Fibroblast of skin of right quadriceps (primary cell): ENCODE results near the gene PPP3R2.
A peak's percentile ranks its signal among the peaks of the same experiment; 100 is the strongest.

ENCODE experiments used
- DNase-seq: peaks from one replicate; pipeline ENCODE4 v3.0.0-alpha.2; 2013

PPP3R2 gene

DNA sequence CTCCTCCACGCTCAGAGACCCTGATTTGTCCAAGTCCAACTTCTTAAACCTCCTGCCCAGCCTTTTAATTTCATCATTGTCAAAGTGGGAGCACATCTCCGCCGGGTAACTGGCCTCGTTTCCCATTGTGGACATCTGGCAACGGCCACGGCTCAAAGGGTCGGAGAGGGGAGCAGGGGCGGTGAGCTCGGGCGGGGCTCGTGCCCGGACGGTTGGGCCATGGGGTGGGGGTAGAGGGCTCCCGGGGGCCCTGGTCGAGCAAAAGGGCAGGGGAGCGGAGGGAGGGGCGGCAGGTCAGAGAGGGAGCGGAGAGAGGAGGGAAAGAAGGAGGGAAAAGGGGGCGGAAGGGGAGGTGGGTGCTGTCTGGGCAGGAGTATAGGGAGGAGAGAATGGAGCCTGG is at the start of gene PPP3R2:
Gene PPP3R2, minus strand, starts transcription at position 174 of the 400 bp plus-strand sequence. Its CDS starts 48 bp downstream, at position 126.
- no peak for DNase-seq

- no peak for DNase-seq
Observed at GRCh38 chr9:101639785-101640665, 45.3 kb upstream of the PPP3R2 start.

DNA sequence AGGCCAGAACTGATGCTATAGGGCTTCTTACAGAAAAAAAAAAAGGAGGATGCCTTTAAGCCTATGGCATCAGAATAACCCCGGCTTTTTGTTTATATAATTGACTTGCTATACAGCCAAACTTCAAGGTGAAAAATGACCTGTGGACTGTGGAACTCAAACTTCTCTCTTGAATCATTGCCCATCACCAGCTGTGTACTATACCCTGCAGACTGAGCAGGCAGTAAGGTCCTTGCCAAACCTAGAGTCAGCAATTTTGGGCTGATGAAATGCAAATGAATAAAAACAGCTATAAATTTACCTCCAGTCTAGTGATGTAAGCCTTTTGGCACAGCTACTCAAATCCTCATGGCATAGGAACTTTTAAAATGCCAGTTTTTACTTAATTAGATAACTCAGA is 44.5 kb upstream of the PPP3R2 start:
- peak; percentile 14 for DNase-seq

- no peak for DNase-seq
Observed at GRCh38 chr9:101636247-101636646, 41.5 kb upstream of the PPP3R2 start.

DNA sequence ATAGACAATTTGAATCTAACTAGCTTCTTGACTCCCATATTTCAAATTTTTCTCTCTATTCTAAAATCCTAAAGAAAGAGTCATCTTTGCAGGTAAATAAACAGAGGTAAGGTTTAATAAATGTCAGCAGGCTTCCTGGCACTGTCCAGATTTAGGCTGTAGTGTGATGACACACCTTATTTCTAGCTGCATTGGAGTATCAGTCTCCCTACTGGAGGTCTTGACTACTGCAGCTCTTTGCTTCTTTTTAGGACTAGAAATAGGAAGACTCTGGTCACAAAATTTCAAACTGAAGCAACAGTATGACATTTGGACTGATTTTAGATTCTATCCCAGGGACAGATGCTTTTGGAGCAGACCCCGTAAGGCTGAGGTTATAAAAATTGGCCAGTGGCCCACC is 40.7 kb upstream of the PPP3R2 start:
- no peak for DNase-seq

DNA sequence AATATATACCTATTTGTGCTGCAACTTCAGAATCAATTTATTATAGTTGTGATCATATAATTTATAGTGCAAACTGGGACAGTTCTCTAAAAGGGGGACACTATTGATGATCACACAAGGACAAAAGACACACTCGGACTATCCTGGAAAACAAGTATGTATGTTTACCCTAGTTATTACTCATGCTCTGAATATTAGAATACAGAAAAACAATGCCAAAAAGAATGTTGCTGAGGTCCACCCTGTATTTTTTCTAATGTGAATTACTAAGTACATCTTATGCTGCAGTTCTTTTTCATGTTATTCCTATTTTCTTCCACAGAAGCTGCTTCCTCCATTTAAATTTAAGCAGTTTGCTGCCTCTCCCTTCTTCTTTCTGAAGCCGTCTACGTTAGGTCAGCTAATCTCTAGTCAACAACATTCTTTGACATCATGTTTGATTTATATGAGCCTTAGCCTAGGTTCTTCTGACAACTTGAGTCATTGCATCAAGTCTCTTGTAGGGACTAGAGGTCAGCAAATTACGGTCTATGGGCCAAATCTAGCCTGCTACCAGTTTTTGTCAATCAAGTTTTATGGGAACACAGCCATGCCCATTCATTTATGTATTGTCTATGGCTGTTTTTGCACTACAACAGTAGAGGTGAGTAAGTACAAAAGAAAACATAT is 40.1 kb upstream of the PPP3R2 start:
- DNase-seq: no peak

DNA sequence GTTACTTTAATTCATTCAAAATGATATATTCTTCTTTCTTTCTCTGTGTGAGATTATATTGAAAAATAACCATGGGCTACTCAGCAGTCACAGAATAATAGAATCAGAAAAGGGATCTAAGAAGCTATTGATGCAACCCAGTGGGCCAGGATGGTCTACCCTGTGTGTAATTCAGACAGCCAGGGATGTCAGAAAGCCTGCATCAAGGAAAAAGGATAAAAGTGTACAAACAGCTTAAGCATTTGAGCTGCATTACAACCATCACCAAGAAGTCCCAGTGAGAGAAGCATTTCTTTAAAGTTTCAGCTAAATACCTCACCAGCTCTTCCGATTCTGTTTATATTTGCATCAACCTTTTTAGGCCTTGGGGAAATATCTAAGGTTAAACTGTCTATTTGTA is 37.8 kb upstream of the PPP3R2 start:
- no peak for DNase-seq

DNA sequence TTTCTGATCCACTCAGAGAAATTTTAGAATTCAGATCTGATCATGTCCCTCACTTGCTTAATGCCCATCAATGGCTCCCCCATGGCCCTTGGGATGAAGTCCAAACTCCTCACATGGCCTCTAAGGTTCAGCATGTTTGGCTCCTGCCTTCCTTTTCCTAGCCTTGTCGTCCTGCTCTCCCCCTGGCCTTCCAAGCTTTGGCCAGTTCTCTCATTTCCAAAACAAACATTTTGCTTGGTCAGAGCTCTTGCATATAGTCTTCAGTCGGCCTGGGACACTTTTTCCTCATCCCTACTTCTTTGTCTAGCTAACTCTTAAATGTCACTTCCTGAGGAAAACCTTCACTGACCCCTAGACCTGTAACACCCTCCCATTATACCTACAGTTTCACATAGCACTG is 37.1 kb upstream of the PPP3R2 start:
- DNase-seq: no peak

DNA sequence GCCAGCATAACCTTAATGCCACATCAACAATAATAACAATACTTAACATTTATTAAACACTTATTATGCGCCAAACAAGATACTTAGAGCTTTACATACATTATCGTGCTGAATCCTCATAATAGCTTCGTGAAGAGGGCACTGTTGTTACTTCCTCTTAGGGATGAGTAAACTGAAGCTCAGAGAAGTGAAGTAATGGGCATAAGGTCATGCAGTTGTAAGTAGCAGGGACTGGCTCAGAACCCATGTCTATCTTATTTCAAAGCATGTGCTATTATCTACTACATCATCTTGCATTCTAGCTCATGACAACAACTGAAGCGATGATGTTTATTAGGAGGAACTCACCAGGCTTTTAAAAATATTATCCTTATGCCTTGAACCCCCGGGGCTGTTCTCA is 34.9 kb upstream of the PPP3R2 start:
- DNase-seq: no peak

DNA sequence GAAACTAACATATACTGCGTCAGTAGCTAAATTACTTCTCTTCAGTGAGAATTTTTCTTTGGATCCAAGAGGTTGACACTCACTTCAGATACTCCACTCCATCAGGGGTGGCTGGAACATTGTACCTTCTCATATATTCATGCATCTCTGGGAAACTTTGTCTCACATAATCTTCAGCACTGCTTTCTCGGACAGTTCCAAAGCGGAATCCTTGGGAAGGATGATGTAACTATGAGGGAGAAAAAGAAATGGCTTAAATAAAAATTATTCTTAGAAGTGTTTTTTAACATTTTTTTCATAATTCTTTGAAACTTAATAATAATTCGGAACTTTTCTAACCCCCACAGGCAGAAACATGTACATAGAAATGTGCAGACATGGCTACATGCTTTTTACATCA is 33.4 kb upstream of the PPP3R2 start:
- peak; percentile 39 for DNase-seq

DNA sequence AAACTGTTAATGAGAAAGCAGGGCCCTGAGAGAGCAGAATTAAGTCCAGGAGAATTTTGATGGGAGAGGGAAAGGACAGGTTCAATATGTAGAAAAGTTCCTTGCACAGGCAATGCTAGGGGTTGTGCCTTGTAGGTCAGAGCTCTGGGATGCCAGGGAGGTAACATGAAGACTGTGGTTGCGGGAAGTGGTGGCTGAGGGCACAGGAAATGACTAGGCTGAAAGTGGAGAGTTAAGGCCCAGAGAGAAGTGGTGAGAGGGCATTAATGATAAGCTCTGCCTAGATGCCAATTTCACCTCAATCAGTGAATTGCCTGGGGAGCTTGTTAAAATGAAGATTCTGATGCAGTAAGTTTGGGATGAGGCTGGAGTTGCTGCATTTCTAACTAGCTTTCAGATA is 31.5 kb upstream of the PPP3R2 start:
- no peak for DNase-seq

DNA sequence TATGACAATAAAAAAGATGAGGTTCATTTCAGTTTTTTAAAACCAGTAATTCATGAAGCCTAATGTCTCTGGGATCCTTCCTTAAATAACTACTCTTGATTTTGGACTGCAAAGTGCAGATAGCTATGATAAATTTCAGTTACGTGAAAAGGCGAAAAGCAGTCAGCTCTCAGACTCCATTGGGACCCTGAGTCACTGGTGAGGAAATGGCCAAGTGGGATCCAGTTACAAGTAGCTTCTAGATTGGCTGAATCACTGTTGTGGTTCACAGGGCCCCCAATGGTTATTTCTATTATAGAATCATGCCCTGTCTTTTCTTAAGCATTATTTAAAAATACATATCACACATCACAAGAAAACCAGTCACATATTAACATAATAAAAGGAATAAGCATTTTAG is 31.1 kb upstream of the PPP3R2 start:
- DNase-seq: peak; percentile 65

- no peak for DNase-seq
Observed at GRCh38 chr9:101620452-101620851, 25.7 kb upstream of the PPP3R2 start.

DNA sequence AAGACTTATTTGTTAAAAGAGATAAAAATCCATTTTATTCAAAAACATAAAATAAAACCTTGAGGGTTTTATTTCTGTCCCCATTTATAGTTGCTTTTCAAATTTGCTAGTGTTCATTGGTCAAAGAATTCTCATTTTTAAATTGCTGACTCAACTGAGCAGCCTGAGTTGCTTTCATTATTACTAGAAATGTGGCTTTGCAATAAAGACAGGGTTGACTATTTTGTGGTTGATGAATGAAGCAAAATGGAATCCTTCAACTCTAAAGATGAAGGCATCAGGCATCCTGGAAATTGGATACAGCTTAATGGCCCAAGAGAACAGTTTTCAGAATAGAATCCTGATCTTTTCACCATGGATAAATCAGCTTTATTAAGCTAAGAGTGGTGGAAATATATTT is 23.9 kb upstream of the PPP3R2 start:
- DNase-seq: peak; percentile 34

DNA sequence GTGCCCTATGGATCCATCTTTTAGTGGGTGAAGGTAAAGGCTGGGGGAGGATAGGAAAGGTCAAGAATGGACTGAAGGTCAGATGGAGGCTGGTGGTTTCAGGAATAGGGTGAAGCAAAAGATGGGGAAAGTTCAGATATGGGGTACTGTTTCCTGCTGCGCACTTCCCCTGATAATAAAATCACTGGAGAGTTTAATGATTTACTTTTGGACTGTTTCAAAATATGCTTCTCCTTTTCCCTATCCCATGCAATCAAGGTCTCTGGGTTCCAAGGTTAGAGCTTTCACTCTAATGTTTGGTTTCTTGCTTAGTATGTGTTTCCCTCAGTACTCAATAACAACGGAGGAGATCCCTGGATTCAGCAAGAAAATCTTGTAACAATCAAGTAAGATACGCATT is 10.8 kb upstream of the PPP3R2 start:
- DNase-seq: no peak

DNA sequence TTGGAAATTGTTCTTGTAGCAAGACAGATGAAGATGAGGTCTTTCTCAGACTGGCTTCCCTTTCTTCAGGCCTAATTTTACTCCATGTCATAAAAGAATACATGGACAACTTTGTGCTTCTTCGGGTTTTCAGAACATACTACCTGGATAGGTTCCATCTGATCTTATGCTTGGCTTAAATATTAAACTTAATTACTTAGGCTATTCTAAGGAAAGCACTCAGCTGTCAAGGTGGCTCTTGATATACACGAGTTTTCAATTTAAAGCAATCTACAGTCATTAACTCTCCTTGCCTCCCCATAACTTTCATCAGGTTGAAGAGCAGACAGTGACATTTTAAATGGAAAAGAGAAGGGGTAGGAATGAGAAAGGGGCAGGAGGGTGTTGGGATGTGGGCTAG is 9.5 kb upstream of the PPP3R2 start:
- DNase-seq: no peak

GRCh38 chr9:101601904-101602765 is 7.4 kb upstream of the PPP3R2 start:
- peak; percentile 47 for DNase-seq

GRCh38 chr9:101593345-101593744 is 1.4 kb downstream of the PPP3R2 start:
- DNase-seq: no peak

DNA sequence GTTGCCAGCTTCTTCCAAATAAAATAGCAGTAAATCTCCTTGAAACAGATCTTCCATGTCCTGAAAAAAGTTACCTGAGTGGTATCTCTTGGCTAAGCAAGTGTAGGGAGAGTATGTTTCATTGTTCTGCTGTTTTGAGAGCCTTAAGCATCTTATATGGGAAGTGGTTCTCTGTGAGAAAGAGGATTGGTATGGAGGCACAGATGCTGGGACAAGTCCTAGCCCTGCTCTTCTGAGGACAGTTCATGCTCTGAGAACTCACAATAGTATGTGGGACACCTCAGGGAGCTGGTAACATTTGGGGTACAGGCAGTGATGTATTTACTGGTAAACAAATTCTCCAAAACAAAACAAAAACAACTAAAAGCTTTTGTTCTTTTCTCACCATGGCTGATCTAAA is 2.0 kb downstream of the PPP3R2 start:
- no peak for DNase-seq

GRCh38 chr9:101591787-101592446 is 2.9 kb downstream of the PPP3R2 start:
- DNase-seq: no peak

DNA sequence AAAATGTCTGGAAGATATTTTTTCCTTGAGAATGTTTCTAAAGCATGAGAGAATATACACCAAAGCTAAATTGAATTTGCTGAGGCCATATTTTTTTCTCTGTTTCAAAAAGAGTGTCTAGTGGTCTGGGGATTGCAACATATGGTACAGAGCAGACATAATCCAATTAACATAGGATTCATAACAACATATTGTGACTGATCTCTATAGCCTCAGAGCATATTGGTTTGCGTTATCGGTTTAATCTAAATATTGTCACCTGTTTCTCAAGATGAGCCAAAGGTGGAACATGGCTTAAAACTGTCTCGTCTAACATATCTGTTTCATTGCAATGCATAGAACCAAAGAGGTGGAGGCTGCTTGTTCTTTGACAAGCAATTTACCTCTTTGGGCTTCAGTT is 3.9 kb downstream of the PPP3R2 start:
- DNase-seq: no peak

DNA sequence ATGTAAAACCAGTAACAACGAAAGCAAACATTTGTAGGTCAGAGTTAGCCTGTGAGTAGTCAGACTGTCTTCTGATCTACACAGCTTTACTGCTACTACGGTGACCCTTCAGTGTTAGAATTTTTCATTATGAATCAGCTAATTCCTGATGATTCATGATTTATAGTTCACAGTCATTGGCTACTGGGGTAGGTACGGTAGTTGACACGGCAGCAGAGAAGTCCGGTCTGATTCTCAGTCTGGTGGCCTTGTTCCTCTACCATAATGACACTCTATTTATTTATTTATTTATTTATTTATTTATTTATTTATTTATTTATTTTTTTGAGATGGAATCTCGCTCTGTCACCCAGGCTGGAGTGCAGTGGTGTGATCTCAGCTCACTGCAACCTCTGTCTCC is 4.7 kb downstream of the PPP3R2 start:
- peak; percentile 75 for DNase-seq
